ENCODE measurements around the gene NEGR1.

GRCh38 chr1:72197786-72198185, 84.6 kb downstream of the NEGR1 start:
- TF ChIP-seq CTCF (conservative IDR thresholded peaks at IDR 0.05; ENCODE audit: low read length) (no peak), EZH2phosphoT487 (IDR thresholded peaks at IDR 0.05; ENCODE audit: borderline replicate concordance, low read depth, low read length) (no peak)

Measured in OCI-LY7 (cell line).